NT2/D1 (cell line): ENCODE measurements around the gene OR9A2.

Source experiments
- DNase-seq: peaks from one replicate; pipeline ENCODE4 v3.0.0-alpha.2; 2011; ENCODE audit warnings: low read depth, low spot score
- H3K27me3 ChIP-seq: 2 replicates; pipeline ENCODE4 v1.6.0; 2011; ENCODE audit warnings: mild to moderate bottlenecking; ENCODE audit not compliant: insufficient read length, insufficient read depth
- H3K36me3 ChIP-seq: 2 replicates; pipeline ENCODE4 v1.6.1; 2011; ENCODE audit warnings: mild to moderate bottlenecking, low read length, mixed read lengths; ENCODE audit not compliant: insufficient read depth, insufficient read length
- H3K4me1 ChIP-seq: 2 replicates; pipeline ENCODE4 v1.5.1; 2011; ENCODE audit not compliant: insufficient read depth, insufficient read length
- H3K4me3 ChIP-seq: 2 replicates; pipeline ENCODE4 v1.5.1; 2011; ENCODE audit warnings: low read depth; ENCODE audit not compliant: insufficient read length
- H3K9ac ChIP-seq: 2 replicates; pipeline ENCODE4 v1.6.0; 2011; ENCODE audit warnings: low read depth; ENCODE audit not compliant: insufficient read length
- H3K9me3 ChIP-seq: 2 replicates; pipeline ENCODE4 v1.5.1; 2011; ENCODE audit warnings: mild to moderate bottlenecking, low read length; ENCODE audit not compliant: insufficient read depth
- SUZ12 ChIP-seq: IDR thresholded peaks from 2 replicates; pipeline ENCODE4 v1.6.1; 2011; ENCODE audit not compliant: insufficient read length, insufficient read depth; ENCODE audit errors: extremely low read depth
- YY1 ChIP-seq: IDR thresholded peaks from 2 replicates; pipeline ENCODE4 v1.6.1; 2011; ENCODE audit not compliant: insufficient read length, insufficient read depth
- ZNF274 ChIP-seq: IDR thresholded peaks from 2 replicates; pipeline ENCODE4 v1.6.1; 2011; ENCODE audit warnings: mild to moderate bottlenecking, low read depth, low read length

Gene OR9A2

GRCh38 chr7:143042790-143043271, 15.9 kb upstream of the OR9A2 start:
- TF ChIP-seq ZNF274 (no peak), YY1 (no peak), SUZ12 (no peak)
- Histone ChIP-seq H3K36me3 (no peaks in the 10 kb centered on the region), H3K9me3 (no peaks in the 10 kb centered on the region), H3K4me3 (no peak overlapping the region), H3K4me1 (no peaks in the 10 kb centered on the region), H3K27me3 (no peaks in the 10 kb centered on the region), H3K9ac (no peak overlapping the region)
- DNase-seq: no peak

GRCh38 chr7:143042159-143042789, 15.3 kb upstream of the OR9A2 start:
- TF ChIP-seq ZNF274 (no peak), SUZ12 (no peak), YY1 (no peak)
- H3K9me3 ChIP-seq: no peaks in the 10 kb centered on the region
- no peak for DNase-seq
- no peaks in the 10 kb centered on the region for H3K27me3 ChIP-seq
- no peak overlapping the region for H3K4me3 ChIP-seq
- no peak overlapping the region for H3K9ac ChIP-seq
- no peaks in the 10 kb centered on the region for H3K36me3 ChIP-seq
- no peaks in the 10 kb centered on the region for H3K4me1 ChIP-seq

- Histone ChIP-seq H3K36me3 (no peaks in the 10 kb centered on the region), H3K4me1 (no peaks in the 10 kb centered on the region), H3K9me3 (no peaks in the 10 kb centered on the region), H3K27me3 (no peaks in the 10 kb centered on the region), H3K9ac (no peak overlapping the region), H3K4me3 (no peak overlapping the region)
- DNase-seq: no peak
- TF ChIP-seq YY1 (no peak), SUZ12 (no peak)
Observed at GRCh38 chr7:143041346-143041745, 14.4 kb upstream of the OR9A2 start.

- no peaks in the 10 kb centered on the region for H3K36me3 ChIP-seq
- DNase-seq: no peak
- H3K4me1 ChIP-seq: no peaks in the 10 kb centered on the region
- no peak for TF ChIP-seq SUZ12
- no peak for TF ChIP-seq YY1
- TF ChIP-seq ZNF274: no peak
- no peak overlapping the region for H3K4me3 ChIP-seq
- no peaks in the 10 kb centered on the region for H3K9me3 ChIP-seq
- no peaks in the 10 kb centered on the region for H3K27me3 ChIP-seq
- no peak overlapping the region for H3K9ac ChIP-seq
Observed at GRCh38 chr7:143040209-143040715, 13.3 kb upstream of the OR9A2 start.

GRCh38 chr7:143038635-143039034, 11.7 kb upstream of the OR9A2 start:
- Histone ChIP-seq H3K9me3 (no peaks in the 10 kb centered on the region), H3K4me3 (no peak overlapping the region), H3K4me1 (no peaks in the 10 kb centered on the region), H3K27me3 (no peaks in the 10 kb centered on the region), H3K9ac (no peak overlapping the region), H3K36me3 (no peaks in the 10 kb centered on the region)
- TF ChIP-seq ZNF274: no peak
- TF ChIP-seq SUZ12: no peak
- TF ChIP-seq YY1: no peak
- no peak for DNase-seq

- no peak for TF ChIP-seq SUZ12
- Histone ChIP-seq H3K9me3 (no peaks in the 10 kb centered on the region), H3K4me3 (no peak overlapping the region), H3K9ac (no peak overlapping the region), H3K36me3 (no peaks in the 10 kb centered on the region), H3K4me1 (no peaks in the 10 kb centered on the region), H3K27me3 (no peaks in the 10 kb centered on the region)
- DNase-seq: no peak
Observed at GRCh38 chr7:143027683-143028082, 751 bp upstream of the OR9A2 start.

GRCh38 chr7:143025371-143025770, 1.6 kb downstream of the OR9A2 start:
- no peaks in the 10 kb centered on the region for H3K36me3 ChIP-seq
- no peak overlapping the region for H3K9ac ChIP-seq
- H3K27me3 ChIP-seq: no peaks in the 10 kb centered on the region
- no peak overlapping the region for H3K4me3 ChIP-seq
- H3K9me3 ChIP-seq: no peaks in the 10 kb centered on the region
- no peaks in the 10 kb centered on the region for H3K4me1 ChIP-seq
- DNase-seq: no peak
- no peak for TF ChIP-seq SUZ12
- TF ChIP-seq YY1: no peak
- TF ChIP-seq ZNF274: no peak
